Endothelial cell (in vitro differentiated cells): ENCODE measurements around the gene NFX1. TPM values are rescaled to one million over a fixed set of nuclear protein-coding genes. Genes with fewer than 3 reads are reported as not detected.
"Not testable (repeated sequence)": the region's sequence is repeated elsewhere in the genome, so short reads cannot be mapped to it uniquely, and the experiment has no call there.

Experiments used
- DNase-seq: peaks from one replicate; pipeline ENCODE4 v3.0.0; 2021; ENCODE audit warnings: low spot score
- H3K27ac Mint-ChIP-seq: one replicate; pipeline ENCODE4 v1.8.0; 2021; ENCODE audit warnings: mixed read lengths, inconsistent platforms; ENCODE audit not compliant: unreplicated experiment
- H3K27me3 Mint-ChIP-seq: one replicate; pipeline ENCODE4 v1.8.0; 2021; ENCODE audit warnings: mild to moderate bottlenecking, moderate library complexity, mixed read lengths, inconsistent platforms; ENCODE audit not compliant: unreplicated experiment
- H3K36me3 Mint-ChIP-seq: one replicate; pipeline ENCODE4 v1.8.0; 2021; ENCODE audit warnings: mild to moderate bottlenecking, low read depth, mixed read lengths, inconsistent platforms; ENCODE audit not compliant: unreplicated experiment
- H3K4me1 Mint-ChIP-seq: one replicate; pipeline ENCODE4 v1.8.0; 2021; ENCODE audit warnings: mild to moderate bottlenecking, mixed read lengths, inconsistent platforms; ENCODE audit not compliant: unreplicated experiment
- H3K4me3 Mint-ChIP-seq: one replicate; pipeline ENCODE4 v1.8.0; 2021; ENCODE audit warnings: mild to moderate bottlenecking, mixed read lengths, inconsistent platforms; ENCODE audit not compliant: unreplicated experiment
- H3K9me3 Mint-ChIP-seq: one replicate; pipeline ENCODE4 v1.8.0; 2021; ENCODE audit warnings: mixed read lengths, inconsistent platforms; ENCODE audit not compliant: unreplicated experiment
- CTCF ChIP-seq: fragments of 200-600 bp; sonication (generic); IDR thresholded peaks from one replicate; pipeline ENCODE4 v1.5.0; 2021; ENCODE audit warnings: antibody characterized with exemption; ENCODE audit not compliant: unreplicated experiment
- total RNA-seq: library from RNA; stranded (reverse); fragmentation: NEBNext Ultra II Directional; extraction: Animal tissue kit (Norgen Biotek cat#: 25700); gene quantifications from one replicate; pipeline ENCODE4 v1.2.1, GENCODE V29; 2021; ENCODE audit not compliant: unreplicated experiment

NFX1 gene
- total RNA-seq, 1 donor from 2014 or later: 33.5 TPM

- H3K4me1 Mint-ChIP-seq, H3K27me3 Mint-ChIP-seq, H3K27ac Mint-ChIP-seq, H3K4me3 Mint-ChIP-seq, H3K36me3 Mint-ChIP-seq, DNase-seq, H3K9me3 Mint-ChIP-seq: not testable (repeated sequence)
These were observed 112.1 kb downstream of the NFX1 start, which contains the start of gene AQP7 for GRCh38 chr9:33402371-33402770. Gene AQP7, minus strand, starts transcription at chr9:33402568. Its CDS starts 1,306 bp downstream, at chr9:33401262.

- Mint-ChIP-seq H3K4me3 (no peak overlapping the region), H3K36me3 (no peaks in the 10 kb centered on the region), H3K4me1 (peaks cover 3% of the 10 kb centered on the region), H3K9me3 (no peaks in the 10 kb centered on the region), H3K27me3 (peaks cover 10% of the 10 kb centered on the region), H3K27ac (no peak overlapping the region)
- no peak for TF ChIP-seq CTCF
- no peak for DNase-seq
These were observed 113.8 kb downstream of the NFX1 start for GRCh38 chr9:33403941-33404787.

- no peak for DNase-seq
- Mint-ChIP-seq H3K36me3 (no peaks in the 10 kb centered on the region), H3K4me3 (no peak overlapping the region), H3K27ac (no peak overlapping the region), H3K9me3 (no peaks in the 10 kb centered on the region), H3K27me3 (peaks cover 8% of the 10 kb centered on the region), H3K4me1 (peaks cover 3% of the 10 kb centered on the region)
- TF ChIP-seq CTCF: no peak
These were observed 114.6 kb downstream of the NFX1 start for GRCh38 chr9:33404788-33405362.

- Mint-ChIP-seq H3K4me1 (peaks cover 3% of the 10 kb centered on the region), H3K36me3 (no peaks in the 10 kb centered on the region), H3K27ac (no peak overlapping the region), H3K4me3 (no peak overlapping the region), H3K9me3 (no peaks in the 10 kb centered on the region), H3K27me3 (peaks cover 8% of the 10 kb centered on the region)
- DNase-seq: no peak
- no peak for TF ChIP-seq CTCF
These were observed 116.7 kb downstream of the NFX1 start for GRCh38 chr9:33407061-33407460.

- Mint-ChIP-seq H3K4me3 (no peak overlapping the region), H3K4me1 (peaks cover 3% of the 10 kb centered on the region), H3K27ac (no peak overlapping the region), H3K36me3 (no peaks in the 10 kb centered on the region), H3K9me3 (no peaks in the 10 kb centered on the region), H3K27me3 (peaks cover 5% of the 10 kb centered on the region)
- DNase-seq: no peak
- no peak for TF ChIP-seq CTCF
These were observed 117.8 kb downstream of the NFX1 start for GRCh38 chr9:33408087-33408486.
